GM21576 (cell line): ENCODE results near the gene FAM120B.
"Not testable (repeated sequence)": the region's sequence is repeated elsewhere in the genome, so short reads cannot be mapped to it uniquely, and the experiment has no call there.

ENCODE experiments used
- ATAC-seq: cut with Tn5 transposase; IDR thresholded peaks from one replicate; pipeline ENCODE4 v1.9.1; 2021; ENCODE audit warnings: mild to moderate bottlenecking, moderate library complexity; ENCODE audit not compliant: unreplicated experiment

The FAM120B gene

DNA sequence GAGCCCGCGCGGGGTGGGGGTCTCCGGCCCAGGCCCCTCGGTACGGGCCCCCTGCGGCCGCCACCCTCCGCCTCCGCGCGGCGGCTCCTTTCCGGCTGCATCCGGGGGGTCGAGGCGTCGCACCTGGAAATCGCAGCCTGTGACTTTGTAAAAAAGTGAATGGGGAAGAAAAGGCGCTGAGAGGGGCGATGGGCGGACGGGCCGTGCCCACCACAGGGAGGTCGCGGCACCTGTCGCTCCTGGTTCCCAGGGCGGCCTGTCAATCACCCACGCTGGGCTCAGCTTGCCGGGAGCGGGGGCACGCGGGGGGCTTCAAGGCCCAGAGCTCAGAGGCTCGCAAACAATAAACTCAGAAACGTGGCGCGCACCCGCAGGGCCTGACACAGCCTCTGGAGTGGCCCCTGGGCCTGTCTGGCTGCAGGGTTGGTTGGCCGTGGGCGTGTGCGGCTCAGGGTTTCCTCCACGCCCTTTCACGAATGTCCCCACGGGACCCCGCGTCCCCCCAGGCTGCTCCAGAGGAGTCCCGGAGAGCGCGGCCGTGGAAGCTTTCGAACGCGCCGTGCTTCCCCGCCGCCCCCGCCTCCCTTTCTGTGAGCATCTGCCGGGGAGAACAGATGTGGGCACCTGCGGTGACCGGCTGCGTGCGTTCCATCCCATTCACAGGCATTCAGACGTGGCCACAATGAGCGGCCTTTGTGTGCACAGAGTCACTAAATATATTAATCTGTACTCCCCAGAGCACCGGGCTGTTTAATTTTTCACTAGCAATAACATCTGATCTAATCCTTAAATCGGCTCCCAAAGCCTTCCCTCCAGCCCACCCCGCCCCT lies 9.6 kb upstream of the FAM120B start:
- ATAC-seq: no peak

DNA sequence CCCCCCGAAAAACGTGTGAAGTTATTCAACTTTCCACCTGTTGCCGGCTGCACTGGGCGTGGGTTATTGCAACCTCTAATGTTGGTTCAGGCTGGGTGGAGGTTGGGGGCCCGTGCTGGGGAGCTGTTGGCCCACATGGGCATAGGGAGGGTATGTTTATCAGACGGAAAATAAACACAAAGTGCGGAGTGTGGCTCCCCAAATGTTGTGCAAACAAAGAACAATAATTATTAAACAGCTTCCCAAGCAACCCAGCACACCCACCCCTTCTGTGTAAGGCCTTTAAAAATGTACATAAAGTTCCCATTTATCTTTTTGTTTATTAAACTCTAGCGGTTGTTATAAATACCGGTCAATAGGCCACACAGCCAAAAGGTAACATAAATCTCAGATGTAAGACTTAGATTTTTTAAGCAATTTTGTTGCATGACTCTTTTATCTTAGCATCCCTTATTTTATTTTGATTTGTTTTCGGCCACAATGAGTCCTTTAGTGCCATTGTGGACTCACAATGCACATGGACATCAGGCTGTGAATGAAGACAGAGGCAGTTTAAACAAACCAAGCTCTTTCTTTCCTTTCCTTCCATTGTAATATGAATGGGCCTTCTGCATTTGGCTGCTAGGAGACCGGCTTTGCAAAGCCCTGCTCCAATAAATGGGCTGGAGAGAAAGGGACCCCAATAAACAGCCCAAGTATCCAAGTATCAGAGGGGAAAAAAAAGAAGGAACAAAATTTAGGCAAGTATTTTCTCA lies 8.8 kb upstream of the FAM120B start:
- no peak for ATAC-seq

DNA sequence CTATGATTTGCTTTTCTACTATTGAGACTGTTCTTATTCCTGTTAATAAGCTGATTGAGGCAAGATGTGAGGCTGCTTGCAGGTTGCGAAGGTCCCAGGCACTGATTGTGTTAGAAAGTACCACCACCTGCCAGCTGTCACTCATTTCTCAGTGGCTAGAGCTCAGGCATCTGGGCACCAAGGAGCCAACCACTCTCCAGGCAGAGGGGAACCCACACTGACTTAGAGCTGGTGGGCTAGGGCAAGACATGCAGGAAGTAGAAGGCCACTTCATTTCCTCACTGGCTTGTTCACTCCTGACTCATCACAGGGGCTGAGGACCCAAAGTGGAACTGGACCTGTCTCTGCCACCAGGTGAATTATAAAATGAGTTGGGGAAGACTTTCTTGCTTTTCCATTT lies 7.9 kb upstream of the FAM120B start:
- ATAC-seq: no peak

DNA sequence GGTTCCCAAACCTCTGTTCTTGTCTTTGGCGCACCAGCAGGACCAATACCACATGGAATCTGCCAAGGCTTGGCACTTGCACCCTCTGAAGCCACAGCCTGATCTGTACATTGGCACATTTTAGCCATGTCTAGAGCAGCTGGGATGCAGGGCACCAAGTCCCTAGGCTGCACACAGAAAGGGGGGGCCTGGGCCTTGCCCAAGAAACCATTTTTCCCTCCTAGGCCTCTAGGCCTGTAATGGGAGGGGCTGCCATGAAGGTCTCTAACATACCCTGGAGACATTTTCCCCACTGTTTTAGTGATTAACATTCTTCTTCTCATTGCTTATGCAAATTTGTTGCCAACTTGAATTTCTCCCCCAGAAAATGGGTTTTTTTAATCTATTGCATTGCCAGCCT lies 5.4 kb upstream of the FAM120B start:
- no peak for ATAC-seq

GRCh38 chr6:170305805-170306323 lies 694 bp upstream of the FAM120B start:
- ATAC-seq: peak; percentile 17

- ATAC-seq: no peak
These were observed 555 bp downstream of the FAM120B start for GRCh38 chr6:170307080-170307545.

DNA sequence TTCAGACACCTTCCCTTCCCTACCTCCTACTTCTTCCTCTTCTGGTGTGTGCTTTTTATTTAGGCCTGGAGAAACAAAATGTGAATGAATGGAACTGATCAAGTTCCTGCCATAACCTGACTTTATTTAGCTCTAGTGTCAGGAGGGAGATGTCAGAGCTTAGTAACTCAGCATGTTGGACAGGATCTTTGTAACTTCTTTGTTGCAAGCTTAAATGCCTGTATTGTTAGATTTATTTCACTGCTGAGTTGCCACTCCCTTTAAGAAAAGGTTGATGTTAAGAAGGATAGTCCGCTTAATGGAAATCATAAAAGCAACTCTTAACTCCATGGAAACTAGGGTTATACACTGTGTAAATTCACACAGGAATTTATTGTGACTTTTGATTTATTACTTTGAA lies 2.2 kb downstream of the FAM120B start:
- no peak for ATAC-seq

DNA sequence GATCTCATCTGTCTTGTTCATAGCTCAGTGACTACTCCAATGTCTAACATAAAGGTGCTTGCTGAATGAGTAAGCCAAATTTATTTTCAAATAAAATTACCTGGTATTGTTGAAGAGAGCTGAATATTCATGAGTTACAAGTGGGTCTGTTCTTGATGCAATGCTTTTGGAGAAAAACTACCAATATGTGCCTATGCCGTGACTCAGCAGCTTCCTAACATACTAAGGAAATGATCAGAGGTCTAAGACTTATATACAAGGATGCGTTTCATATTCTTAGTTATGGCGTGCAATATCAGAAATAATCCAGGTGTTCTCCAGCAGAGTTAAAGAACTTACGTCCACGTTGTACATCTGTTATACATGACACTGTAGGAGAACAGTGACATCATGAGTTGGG lies 5.1 kb downstream of the FAM120B start:
- ATAC-seq: no peak

DNA sequence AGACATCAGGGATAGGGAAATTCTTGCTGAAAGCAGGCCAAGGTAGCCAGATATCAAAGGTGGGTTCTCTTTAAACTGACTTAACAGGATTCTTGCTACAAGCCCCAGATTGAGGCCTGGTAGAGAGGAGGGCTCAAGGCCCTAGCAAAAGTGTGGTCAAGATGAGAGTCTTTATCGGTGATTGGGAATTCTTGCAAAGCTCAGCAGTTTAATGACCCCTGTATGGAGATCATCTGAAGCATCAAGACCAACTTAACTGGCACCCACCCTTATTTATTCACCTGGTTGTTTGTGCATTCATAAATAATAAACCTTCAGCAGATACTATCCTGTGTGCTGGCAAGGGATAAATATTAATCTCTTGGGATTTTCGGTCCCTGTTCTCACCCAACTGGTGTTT lies 6.3 kb downstream of the FAM120B start:
- ATAC-seq: no peak

GRCh38 chr6:170313716-170314295 lies 7.2 kb downstream of the FAM120B start:
- ATAC-seq: no peak

- ATAC-seq: no peak
These were observed 8.4 kb downstream of the FAM120B start for GRCh38 chr6:170314983-170315382.

DNA sequence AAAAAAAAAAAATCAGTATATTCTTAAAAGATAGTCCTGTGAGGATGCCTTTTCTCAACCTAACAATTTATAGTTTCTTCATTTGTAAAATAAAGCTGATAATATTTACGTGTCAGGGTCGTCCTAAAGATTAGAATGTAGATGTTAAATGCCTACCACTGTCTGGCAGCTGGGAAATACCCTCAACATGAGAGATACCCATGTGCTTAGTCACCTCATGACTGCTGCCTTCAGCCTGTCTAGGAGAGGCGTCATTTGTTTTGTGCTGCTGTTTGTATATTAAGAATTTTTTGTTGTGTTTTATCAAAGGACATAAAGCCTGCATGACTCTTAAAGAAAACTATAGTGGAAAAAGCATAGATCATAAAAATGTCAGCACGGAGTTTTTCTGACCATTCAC lies 9.5 kb downstream of the FAM120B start:
- no peak for ATAC-seq

DNA sequence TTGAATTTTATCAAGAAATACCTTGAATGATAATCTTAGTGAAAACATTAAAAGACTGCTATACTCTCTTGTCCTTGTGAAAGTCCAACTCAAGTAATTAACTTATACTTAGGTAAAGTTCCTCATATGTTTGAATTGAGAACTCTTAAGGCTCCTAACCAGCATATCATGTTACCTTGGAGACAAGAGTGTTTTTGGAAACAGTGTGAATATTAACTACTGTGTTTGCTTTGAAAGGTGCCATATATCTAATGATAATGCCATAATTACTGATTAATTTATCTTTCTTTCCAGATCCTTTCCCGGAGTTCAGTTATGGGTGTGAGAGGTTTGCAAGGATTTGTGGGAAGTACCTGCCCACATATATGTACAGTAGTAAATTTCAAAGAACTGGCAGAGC lies 10.5 kb downstream of the FAM120B start:
- ATAC-seq: no peak

GRCh38 chr6:170317718-170318117 lies 11.2 kb downstream of the FAM120B start:
- no peak for ATAC-seq

DNA sequence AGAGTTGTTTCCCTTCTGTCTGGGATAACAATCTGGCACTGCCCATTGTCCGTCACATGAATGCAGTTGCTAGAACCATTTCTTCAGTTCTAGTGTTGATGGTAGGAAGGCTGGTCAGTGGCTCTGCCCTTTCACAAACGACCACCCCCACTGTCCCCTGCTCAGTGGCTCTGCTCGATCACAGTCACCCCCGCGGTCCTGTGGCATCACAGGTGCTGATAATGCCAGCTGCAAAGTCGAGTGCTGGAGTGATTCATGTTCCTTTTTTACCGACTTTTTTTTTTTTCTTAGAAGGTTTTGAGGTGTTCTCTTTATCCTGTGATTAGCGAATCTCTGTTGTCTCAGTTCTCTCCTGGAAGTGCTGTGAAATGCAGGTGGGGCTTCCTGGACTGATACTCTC lies 22.8 kb downstream of the FAM120B start:
- no peak for ATAC-seq

- not testable (repeated sequence) for ATAC-seq
These were observed 28.6 kb downstream of the FAM120B start for GRCh38 chr6:170335199-170335598.

GRCh38 chr6:170344631-170345576 lies 38.3 kb downstream of the FAM120B start:
- ATAC-seq: no peak

DNA sequence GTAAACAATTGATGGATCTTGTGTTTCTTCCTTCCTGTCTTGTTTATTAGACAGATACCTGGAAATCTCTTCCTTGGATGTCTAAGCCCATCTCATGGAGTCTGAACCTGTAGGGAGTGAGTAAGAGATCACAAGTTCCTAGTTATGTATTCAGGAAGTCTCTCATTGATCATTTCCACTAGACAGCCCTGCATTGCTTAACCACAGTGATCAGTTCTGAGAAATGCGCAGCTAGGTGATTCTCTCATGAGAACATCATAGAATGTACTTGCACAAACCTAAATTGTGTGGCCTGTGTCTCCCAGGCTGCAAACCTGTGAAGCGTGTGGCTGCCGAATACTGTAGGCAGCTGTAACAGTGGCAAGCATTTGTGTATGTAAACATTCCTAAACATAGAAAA lies 39.1 kb downstream of the FAM120B start:
- ATAC-seq: no peak

- no peak for ATAC-seq
These were observed 40.1 kb downstream of the FAM120B start for GRCh38 chr6:170346649-170347048.

DNA sequence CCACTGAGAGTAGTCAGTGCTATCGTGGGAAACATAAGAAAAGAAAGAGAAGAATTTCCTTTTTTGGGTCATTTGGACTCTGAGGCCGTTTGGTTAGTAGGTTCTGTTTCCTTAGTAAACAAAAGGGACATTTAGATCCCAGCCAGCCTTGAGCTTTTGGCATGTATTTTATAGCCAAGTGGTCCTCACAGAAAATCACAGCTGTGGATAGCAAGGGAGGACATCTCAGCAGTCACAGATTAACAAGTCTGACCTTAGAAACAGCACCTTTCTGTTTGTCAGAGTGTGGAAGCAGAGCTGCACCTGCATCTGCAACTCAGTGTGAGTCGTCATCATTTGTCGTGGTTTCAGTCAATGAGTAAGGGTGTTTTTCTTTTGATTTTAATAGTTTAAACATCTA lies 40.5 kb downstream of the FAM120B start:
- peak; percentile 59 for ATAC-seq
